ENCODE results near the gene TLR6. TPM values are rescaled to one million over a fixed set of nuclear protein-coding genes. Genes with fewer than 3 reads are reported as not detected.

Gene TLR6
- total RNA-seq, 1 experiment from 2014 or later = 1.5 TPM

DNA sequence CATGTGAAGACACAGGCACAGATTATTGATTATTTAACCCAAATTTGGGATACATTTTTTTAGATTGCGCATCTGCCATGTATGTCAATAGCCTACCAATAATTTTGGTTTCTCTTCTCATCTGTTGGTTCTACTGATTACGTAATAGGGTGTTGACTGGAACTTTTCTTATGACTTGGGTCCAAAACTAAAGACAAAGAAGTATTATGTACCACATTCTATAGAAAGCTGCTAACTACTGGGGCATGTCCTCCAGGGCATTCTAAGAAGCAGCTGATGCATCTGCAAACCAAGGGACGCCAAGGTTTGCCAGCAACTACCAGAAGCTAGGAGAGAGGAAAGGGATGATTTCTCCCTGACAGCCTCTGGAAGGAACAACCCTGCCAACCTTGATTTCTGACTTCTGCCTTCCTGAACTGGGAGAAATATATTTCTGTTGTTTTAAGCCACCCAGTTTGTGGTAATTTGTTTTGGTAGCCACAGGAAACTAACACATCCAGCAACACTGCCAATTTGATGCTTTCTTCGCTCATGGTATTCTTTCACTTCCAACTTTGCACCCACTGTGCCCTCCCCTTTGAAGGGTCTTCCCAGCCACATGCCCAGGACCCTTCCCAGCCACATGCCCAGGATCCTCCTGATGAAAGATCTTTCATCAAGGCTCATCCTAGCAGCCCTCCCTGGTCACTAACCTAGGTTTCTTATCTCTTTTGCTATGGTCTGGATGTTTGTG, 36.1 kb downstream of the TLR6 start:
- H3K36me3 ChIP-seq (ENCODE audit: insufficient read depth, low read length, poor library complexity, severe bottlenecking) = no peaks in the 10 kb centered on the region
- no peaks in the 10 kb centered on the region for H3K4me1 ChIP-seq (ENCODE audit: insufficient read depth, low read length, poor library complexity, severe bottlenecking)
- intact Hi-C loops (cut with micrococcal nuclease; ENCODE audit: unreplicated experiment) = no loop called here
- BruUV-seq (replicated peaks) = no TSS peak
- TF ChIP-seq, protein P1, sequence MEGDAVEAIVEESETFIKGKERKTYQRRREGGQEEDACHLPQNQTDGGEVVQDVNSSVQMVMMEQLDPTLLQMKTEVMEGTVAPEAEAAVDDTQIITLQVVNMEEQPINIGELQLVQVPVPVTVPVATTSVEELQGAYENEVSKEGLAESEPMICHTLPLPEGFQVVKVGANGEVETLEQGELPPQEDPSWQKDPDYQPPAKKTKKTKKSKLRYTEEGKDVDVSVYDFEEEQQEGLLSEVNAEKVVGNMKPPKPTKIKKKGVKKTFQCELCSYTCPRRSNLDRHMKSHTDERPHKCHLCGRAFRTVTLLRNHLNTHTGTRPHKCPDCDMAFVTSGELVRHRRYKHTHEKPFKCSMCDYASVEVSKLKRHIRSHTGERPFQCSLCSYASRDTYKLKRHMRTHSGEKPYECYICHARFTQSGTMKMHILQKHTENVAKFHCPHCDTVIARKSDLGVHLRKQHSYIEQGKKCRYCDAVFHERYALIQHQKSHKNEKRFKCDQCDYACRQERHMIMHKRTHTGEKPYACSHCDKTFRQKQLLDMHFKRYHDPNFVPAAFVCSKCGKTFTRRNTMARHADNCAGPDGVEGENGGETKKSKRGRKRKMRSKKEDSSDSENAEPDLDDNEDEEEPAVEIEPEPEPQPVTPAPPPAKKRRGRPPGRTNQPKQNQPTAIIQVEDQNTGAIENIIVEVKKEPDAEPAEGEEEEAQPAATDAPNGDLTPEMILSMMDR (conservative IDR thresholded peaks at IDR 0.05; ENCODE audit: low read depth, low read length) = no peak
- no peak for TF ChIP-seq EZH2 (IDR thresholded peaks at IDR 0.05; ENCODE audit: borderline replicate concordance, low read depth, low read length, poor library complexity, severe bottlenecking)
- ChIA-PET CTCF (no interaction called here), POLR2A (ENCODE audit: low non-redundant PET) (no interaction called here)
- no peak overlapping the region for H3K4me3 ChIP-seq (ENCODE audit: low read depth, low read length, poor library complexity, severe bottlenecking)
- no peaks in the 10 kb centered on the region for H3K27me3 ChIP-seq (replicated peaks; ENCODE audit: insufficient read depth, low read depth, low read length, poor library complexity)
- H3K27ac ChIP-seq (ENCODE audit: low read depth, low read length, poor library complexity, severe bottlenecking) = no peak overlapping the region
- no peak for DNase-seq (ENCODE audit: low spot score)
- H3K9me3 ChIP-seq (ENCODE audit: low read depth, low read length, poor library complexity, severe bottlenecking) = no peaks in the 10 kb centered on the region

DNA sequence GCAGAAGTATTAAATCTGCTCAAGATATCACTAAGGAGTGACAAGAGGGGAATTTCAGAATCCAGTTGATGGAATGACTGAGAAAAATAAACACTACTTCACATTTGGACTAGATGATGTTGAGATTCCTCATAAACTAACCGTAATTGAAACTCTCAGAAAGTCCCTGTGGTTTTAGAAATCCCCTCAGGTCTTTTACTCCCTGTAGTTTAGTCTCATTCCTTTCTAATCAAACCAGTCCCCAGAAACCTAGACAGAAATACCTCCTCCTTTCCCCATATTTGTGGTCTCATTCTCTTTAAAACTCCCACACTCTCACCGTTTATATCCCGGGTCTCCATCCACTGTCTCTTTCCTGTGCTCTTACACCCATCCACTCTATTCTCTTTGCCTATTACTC, 37.0 kb downstream of the TLR6 start:
- POLR2A ChIA-PET (ENCODE audit: low non-redundant PET) = no interaction called here

DNA sequence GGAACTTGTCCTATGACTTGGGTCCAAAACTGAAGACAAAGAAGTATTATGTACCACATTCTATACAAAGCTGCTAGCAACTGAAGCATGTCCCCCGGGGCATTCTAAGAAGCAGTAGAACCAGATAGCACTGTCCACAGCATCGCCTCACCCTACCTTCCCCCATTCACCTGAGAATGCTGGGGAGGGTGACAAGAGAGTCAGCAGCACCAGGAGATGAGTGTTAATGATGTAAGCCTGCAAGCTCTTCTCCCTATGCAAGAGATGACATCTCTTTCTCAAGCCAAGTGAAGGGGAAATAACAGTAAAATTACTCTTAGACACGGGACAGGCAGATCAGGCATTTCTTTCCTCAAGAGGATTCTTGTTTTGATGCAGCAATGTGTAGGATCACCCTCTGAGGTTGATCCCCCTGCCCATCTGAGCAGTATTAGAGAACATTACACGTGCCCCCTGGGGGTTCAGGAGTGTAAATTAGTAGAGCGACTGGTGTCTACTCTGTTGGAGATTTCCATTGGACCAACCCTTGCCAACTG, 38.1 kb downstream of the TLR6 start:
- intact Hi-C loops (cut with micrococcal nuclease; ENCODE audit: unreplicated experiment) = no loop called here
- H3K4me1 ChIP-seq (ENCODE audit: insufficient read depth, low read length, poor library complexity, severe bottlenecking) = no peaks in the 10 kb centered on the region
- ChIA-PET CTCF (no interaction called here), POLR2A (ENCODE audit: low non-redundant PET) (no interaction called here)
- H3K27me3 ChIP-seq (replicated peaks; ENCODE audit: insufficient read depth, low read depth, low read length, poor library complexity) = no peaks in the 10 kb centered on the region
- TF ChIP-seq, protein P1 (conservative IDR thresholded peaks at IDR 0.05; ENCODE audit: low read depth, low read length) = no peak
- TF ChIP-seq EZH2 (IDR thresholded peaks at IDR 0.05; ENCODE audit: borderline replicate concordance, low read depth, low read length, poor library complexity, severe bottlenecking) = no peak
- no peaks in the 10 kb centered on the region for H3K36me3 ChIP-seq (ENCODE audit: insufficient read depth, low read length, poor library complexity, severe bottlenecking)
- H3K27ac ChIP-seq (ENCODE audit: low read depth, low read length, poor library complexity, severe bottlenecking) = no peak overlapping the region
- no TSS peak for BruUV-seq (replicated peaks)
- DNase-seq (ENCODE audit: low spot score) = no peak
- H3K9me3 ChIP-seq (ENCODE audit: low read depth, low read length, poor library complexity, severe bottlenecking) = no peaks in the 10 kb centered on the region
- H3K4me3 ChIP-seq (ENCODE audit: low read depth, low read length, poor library complexity, severe bottlenecking) = no peak overlapping the region

More for the DNA sequence above, 37.0 kb downstream of the TLR6 start:
- no peak overlapping the region for H3K4me3 ChIP-seq (ENCODE audit: low read depth, low read length, poor library complexity, severe bottlenecking)
- no peaks in the 10 kb centered on the region for H3K27me3 ChIP-seq (replicated peaks; ENCODE audit: insufficient read depth, low read depth, low read length, poor library complexity)
- no peak overlapping the region for H3K27ac ChIP-seq (ENCODE audit: low read depth, low read length, poor library complexity, severe bottlenecking)
- TF ChIP-seq, protein P1 (conservative IDR thresholded peaks at IDR 0.05; ENCODE audit: low read depth, low read length) = no peak
- TF ChIP-seq EZH2 (IDR thresholded peaks at IDR 0.05; ENCODE audit: borderline replicate concordance, low read depth, low read length, poor library complexity, severe bottlenecking) = no peak
- DNase-seq (ENCODE audit: low spot score) = no peak
- H3K36me3 ChIP-seq (ENCODE audit: insufficient read depth, low read length, poor library complexity, severe bottlenecking) = no peaks in the 10 kb centered on the region
- no peaks in the 10 kb centered on the region for H3K9me3 ChIP-seq (ENCODE audit: low read depth, low read length, poor library complexity, severe bottlenecking)
- no peaks in the 10 kb centered on the region for H3K4me1 ChIP-seq (ENCODE audit: insufficient read depth, low read length, poor library complexity, severe bottlenecking)
- intact Hi-C loops (cut with micrococcal nuclease; ENCODE audit: unreplicated experiment) = no loop called here
- no TSS peak for BruUV-seq (replicated peaks)
- CTCF ChIA-PET = no interaction called here

Data from A673 (cell line).